ENCODE measurements around the gene NTHL1.
"Not testable (repeated sequence)": the region's sequence is repeated elsewhere in the genome, so short reads cannot be mapped to it uniquely, and the experiment has no call there.

NTHL1 gene

GRCh38 chr16:2040041-2040786, 7.4 kb downstream of the NTHL1 start:
- no peak for DNase-seq

- no peak for DNase-seq
Measured at GRCh38 chr16:2039274-2040031, 8.2 kb downstream of the NTHL1 start.

DNA sequence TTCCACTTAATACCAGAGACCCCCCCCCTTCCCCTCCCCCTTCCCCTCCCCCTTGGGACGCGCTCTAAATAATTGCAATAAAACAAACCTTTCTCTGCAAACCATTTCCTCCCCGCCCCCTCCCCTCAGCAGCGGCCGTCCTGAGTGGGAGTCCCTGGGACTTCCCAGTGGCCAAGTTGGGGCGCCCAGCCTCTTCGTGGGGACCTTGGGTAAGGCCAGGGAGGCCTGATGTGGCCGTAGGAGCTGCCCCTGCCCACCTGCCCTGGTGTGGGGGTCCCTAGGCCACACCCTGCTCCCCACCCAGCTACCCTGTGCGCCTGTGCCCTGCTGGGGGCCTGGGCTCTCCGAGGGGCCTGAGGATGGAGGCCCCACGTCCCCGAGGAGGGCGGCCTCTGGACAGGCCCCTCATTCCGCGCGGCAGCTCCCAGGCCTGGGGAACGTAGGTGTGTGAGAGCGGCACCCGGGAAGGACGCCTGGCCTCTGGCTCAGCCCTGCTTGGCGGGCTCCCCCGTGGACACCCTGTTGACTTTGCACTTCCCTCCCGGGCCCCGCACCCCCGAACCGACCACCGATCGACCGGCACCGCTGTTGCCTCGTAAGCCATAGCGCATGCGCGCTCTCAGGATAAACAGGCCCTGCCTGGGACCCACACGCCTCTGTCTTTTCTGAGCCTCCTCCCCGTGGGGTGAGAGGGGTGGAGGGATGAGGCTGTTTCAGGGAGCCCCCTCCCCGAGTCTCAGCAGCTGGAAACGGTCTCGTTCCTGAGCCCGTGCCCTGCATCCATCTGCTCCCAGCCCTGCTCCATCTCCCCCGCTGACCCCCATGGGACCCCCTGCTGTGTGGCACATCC, 9.0 kb downstream of the NTHL1 start:
- DNase-seq: no peak

DNA sequence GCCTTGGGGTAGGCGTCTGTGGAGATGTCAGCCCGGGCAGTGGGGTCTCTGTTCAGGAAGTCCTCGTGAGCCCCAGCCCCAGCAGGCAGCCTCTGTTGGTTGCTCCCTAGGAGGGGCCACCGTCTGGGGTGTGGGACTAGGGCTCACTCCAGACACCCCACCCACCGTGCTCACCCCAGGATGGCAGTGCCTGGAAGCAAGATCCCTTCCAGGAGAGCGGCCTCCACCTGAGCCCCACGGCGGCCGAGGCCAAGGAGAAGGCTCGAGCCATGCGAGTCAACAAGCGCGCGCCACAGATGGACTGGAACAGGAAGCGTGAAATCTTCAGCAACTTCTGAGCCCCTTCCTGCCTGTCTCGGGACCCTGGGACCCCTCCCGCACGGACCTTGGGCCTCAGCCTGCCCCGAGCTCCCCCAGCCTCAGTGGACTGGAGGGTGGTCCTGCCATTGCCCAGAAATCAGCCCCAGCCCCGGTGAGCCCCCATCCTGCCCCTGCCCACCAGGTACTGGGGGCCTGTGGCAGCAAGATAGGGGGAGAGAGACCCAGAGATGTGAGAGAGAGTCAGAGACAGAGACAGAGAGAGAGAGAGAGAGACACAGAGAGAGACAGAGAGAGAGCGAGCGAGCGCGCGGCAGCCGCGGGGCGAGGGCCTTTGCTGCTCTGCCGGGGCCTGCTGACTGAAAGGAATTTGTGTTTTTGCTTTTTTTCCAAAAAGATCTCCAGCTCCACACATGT, 9.8 kb downstream of the NTHL1 start:
- DNase-seq: no peak

- no peak for DNase-seq
Measured at GRCh38 chr16:2037115-2037514, 10.5 kb downstream of the NTHL1 start.

GRCh38 chr16:2036200-2036966, 11.3 kb downstream of the NTHL1 start:
- no peak for DNase-seq

- no peak for DNase-seq
Measured at GRCh38 chr16:2035431-2036199, 12.0 kb downstream of the NTHL1 start.

DNA sequence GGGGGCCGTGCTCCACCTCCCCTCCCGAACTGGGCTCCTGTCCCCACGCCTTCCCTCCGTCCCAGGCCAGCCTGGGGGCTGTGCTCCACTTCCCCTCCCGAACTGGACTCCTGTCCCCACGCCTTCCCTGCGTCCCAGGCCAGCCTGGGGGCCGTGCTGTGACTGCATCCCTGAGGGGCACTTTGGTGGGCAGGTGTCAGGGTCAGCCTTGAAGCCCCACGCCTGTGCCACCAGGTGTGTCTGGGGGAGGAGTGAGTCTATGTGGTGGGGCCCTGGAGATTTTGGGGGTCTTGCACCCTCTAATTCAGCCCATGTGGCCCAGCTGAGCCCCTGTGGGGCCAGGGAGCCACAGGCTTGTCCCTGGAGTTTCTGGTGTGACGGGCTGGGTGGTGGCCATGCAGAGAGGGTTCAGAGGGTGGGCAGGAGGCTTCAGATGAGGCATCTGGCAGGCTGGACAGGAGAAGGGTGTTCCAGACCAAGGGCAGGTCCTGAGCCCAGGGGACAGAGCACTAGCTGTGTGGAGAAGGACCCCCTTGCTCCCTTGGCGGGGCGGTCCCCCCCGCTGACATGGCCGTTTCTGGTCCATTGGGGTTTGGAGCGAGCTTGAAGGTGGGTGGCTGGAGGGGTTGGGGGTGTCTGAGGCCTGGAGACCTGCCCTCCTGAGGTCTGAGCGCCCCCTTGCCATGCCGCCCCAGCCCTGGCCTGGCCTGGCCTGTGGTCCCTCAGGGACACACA, 12.8 kb downstream of the NTHL1 start:
- DNase-seq: no peak

DNA sequence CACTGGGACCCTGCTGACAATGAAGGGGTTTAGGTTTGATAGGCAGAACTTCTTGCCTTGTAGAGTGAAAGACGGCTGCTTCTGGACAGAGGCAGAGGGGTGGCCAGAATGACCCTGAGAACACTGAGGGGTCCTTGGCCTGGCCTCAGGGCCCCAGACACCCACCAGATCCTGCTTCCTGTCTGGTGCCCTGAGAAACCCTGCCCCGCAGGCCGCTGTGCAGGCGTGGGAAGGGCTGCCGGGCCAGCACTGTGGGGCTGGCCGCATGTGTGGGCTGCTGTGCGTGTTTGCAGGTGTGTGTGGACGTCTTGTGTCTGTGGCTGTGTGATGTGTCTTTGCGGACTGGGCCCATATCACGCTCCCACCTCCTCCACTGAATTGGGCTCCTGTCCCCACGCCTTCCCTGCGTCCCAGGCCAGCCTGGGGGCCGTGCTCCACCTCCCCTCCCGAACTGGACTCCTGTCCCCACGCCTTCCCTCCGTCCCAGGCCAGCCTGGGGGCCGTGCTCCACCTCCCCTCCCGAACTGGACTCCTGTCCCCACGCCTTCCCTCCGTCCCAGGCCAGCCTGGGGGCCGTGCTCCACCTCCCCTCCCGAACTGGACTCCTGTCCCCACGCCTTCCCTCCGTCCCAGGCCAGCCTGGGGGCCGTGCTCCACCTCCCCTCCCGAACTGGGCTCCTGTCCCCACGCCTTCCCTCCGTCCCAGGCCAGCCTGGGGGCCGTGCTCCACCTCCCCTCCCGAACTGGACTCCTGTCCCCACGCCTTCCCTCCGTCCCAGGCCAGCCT, 13.5 kb downstream of the NTHL1 start:
- not testable (repeated sequence) for DNase-seq

DNA sequence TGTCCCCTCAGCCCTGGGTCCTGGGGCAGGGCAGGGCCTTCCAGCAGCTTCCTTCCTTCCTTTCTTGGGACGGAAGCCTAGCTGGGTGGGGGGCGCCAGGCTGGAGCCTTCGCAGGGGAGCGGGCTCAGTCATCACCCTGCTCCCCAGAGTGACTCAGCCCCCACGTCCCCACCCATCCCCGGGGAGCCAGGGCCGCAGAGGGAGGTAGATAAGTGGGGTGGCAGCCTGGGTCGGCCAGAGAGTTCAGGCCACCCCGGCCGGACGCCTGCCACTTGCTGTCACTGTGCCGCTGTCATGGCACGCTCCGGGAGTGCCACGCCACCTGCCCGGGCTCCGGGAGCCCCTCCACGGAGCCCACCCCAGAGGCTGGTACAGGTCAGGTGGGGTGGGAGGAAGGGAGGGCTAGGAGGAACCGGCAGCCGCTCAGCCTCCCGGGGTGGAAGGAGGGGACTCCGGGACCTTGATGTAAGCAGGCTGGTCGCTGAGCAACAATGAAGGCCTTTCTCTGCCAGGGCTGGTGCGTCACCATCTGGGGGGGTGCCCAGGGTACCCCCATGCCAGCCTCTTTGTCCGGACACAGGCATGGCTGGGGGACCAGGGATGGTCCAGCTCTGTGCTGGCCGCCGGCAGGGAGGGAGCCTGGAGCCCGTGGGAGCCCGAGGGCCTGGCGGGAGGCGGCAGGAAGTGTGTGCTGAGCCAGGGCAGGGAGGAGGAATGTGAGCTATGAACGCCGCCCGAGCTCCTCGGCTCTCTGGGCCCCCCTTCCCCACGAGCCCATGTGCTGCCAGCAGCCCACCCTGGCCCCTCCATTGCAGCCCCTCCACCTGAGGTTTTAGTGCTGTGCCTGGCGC, 14.4 kb downstream of the NTHL1 start:
- no peak for DNase-seq

- no peak for DNase-seq
Measured at GRCh38 chr16:2032285-2033056, 15.2 kb downstream of the NTHL1 start.

GRCh38 chr16:2031081-2031577, 16.5 kb downstream of the NTHL1 start:
- DNase-seq: no peak

DNA sequence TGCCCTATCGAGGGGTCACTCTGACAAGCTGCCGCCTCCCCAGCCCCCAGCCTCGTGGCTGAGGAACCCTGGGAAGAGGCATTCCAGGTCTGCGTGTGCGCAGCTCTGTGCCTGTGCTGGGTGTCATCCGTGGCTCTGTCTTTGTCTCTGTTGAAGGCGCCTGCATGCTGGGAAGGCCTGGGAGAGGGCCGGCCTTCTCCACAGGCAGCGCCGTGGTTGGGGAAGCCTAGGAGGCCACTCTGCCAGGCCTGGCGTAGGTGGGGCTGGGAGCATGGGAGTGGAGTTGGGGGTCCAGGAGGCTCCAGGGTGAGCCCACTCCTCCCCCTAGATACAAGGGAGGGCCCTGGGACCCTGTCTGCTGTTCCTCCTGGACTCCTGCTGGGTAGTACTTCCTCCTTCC, 17.6 kb downstream of the NTHL1 start:
- no peak for DNase-seq

GRCh38 chr16:2029350-2029749, 18.3 kb downstream of the NTHL1 start:
- DNase-seq: no peak

- no peak for DNase-seq
Measured at GRCh38 chr16:2028620-2029220, 18.9 kb downstream of the NTHL1 start.

DNA sequence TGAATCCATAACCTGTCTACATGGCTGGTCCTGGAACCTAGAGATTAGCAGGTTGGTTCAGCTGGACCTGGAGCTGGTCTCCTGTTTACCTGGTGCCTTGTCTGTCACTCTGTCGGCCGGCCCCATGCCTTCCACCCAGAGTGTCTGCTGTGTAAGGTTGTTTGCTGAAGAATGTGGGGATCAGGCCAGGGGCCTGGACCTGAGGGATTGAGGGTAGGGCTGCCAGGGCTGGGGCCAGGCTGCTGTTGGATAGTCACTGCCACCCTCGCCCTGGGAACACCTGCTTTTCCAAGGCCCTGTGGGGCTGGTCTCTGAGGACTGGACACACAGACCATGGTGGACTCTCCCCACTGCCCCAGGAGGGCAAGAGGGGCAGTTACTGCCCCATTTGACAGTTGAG, 19.5 kb downstream of the NTHL1 start:
- no peak for DNase-seq

Data from activated CD4-positive, alpha-beta T cell treated with anti-CD3 and anti-CD28 coated beads, Interleukin-2, amount 50 U/mL, for 4 hours (primary cell).